Lung (tissue), 12 donors: ENCODE measurements around the gene DMRT1. TPM values are rescaled to one million over a fixed set of nuclear protein-coding genes. Genes with fewer than 3 reads are reported as not detected.

Source experiments
- ATAC-seq: fragments of 200-7000 bp; cut with Tn5 transposase; one replicate; pipeline ENCODE4 v1.9.1; 2020; ENCODE audit warnings: moderate number of reproducible peaks; ENCODE audit not compliant: insufficient read depth, low FRiP score
- DNase-seq, 3 donors: peaks; one replicate each; pipeline ENCODE4 v3.0.0-alpha.2; 2013 to 2017
- H3K27ac ChIP-seq, 2 donors: one replicate each; pipeline ENCODE4 v1.5.1; 2013; ENCODE audit warnings: mild to moderate bottlenecking in 2 of 2, moderate library complexity in 2 of 2, control low read depth in 1 of 2, inconsistent platforms in 1 of 2, low read depth in 1 of 2, low read length in 1 of 2
- H3K27me3 ChIP-seq, 3 donors: one replicate each; pipeline ENCODE4 v1.5.1; 2013; ENCODE audit warnings: low read length in 2 of 3; ENCODE audit not compliant: control insufficient read depth in 3 of 3, insufficient read depth in 3 of 3
- H3K36me3 ChIP-seq, 4 donors: one replicate each; pipeline ENCODE4 v1.5.1; 2013; ENCODE audit warnings: low read length in 4 of 4, mild to moderate bottlenecking in 1 of 4, moderate library complexity in 1 of 4; ENCODE audit not compliant: control insufficient read depth in 4 of 4, insufficient read depth in 4 of 4
- H3K4me1 ChIP-seq, 5 donors: one replicate each; pipeline ENCODE4 v1.5.1; 2013; ENCODE audit warnings: low read length in 5 of 5, mild to moderate bottlenecking in 2 of 5, moderate library complexity in 1 of 5; ENCODE audit not compliant: control insufficient read depth in 5 of 5, insufficient read depth in 5 of 5
- H3K4me3 ChIP-seq: one replicate; pipeline ENCODE4 v1.5.1; 2013; ENCODE audit warnings: mild to moderate bottlenecking, control low read depth, moderate library complexity
- H3K9ac ChIP-seq, 2 donors: one replicate each; pipeline ENCODE4 v1.5.1; 2013; ENCODE audit warnings: low read length in 2 of 2, control low read depth in 1 of 2; ENCODE audit not compliant: insufficient read depth in 1 of 2
- H3K9me3 ChIP-seq, 4 donors: one replicate each; pipeline ENCODE4 v1.5.1; 2013; ENCODE audit warnings: low read length in 3 of 4, mild to moderate bottlenecking in 1 of 4, moderate library complexity in 1 of 4; ENCODE audit not compliant: control insufficient read depth in 4 of 4, insufficient read depth in 3 of 4
- WGBS, 2 donors: extraction: QIAGEN DNeasy Blood & Tissue Kit; methylation state at CpG; one replicate each; pipeline ENCODE4 v1.1.7; 2013; 5-methylcytosine and 5-hydroxymethylcytosine counted together
- polyA plus RNA-seq, 2 donors: library from polyadenylated mRNA; stranded (reverse); fragments of 200-250 nt; gene quantifications; one replicate each; pipeline ENCODE4 v1.2.1, GENCODE V29; 2013
- total RNA-seq, 2 donors: library from RNA; depleted of rRNA in 1 of 2; stranded (reverse); fragments of >200 nt in 1 of 2; gene quantifications; one replicate each; pipeline ENCODE4 v1.2.1, GENCODE V29; 2014 to 2021
- TF ChIP-seq, protein P1 (sequence below): IDR thresholded peaks from 2 replicates; pipeline ENCODE4 v1.5.1; 2012; ENCODE audit warnings: mild to moderate bottlenecking; ENCODE audit errors: control extremely low read depth, extremely low read depth
- donor health status: control.
- donor health status: control.
- donor health status: Bipolar disorder and iron deficiency.
- donor health status: healthy.
- donor health status: DM: yes; HTN: yes; CAD: no.

DMRT1 gene
- total and polyA plus RNA-seq, 4 donors: not detected

DNA sequence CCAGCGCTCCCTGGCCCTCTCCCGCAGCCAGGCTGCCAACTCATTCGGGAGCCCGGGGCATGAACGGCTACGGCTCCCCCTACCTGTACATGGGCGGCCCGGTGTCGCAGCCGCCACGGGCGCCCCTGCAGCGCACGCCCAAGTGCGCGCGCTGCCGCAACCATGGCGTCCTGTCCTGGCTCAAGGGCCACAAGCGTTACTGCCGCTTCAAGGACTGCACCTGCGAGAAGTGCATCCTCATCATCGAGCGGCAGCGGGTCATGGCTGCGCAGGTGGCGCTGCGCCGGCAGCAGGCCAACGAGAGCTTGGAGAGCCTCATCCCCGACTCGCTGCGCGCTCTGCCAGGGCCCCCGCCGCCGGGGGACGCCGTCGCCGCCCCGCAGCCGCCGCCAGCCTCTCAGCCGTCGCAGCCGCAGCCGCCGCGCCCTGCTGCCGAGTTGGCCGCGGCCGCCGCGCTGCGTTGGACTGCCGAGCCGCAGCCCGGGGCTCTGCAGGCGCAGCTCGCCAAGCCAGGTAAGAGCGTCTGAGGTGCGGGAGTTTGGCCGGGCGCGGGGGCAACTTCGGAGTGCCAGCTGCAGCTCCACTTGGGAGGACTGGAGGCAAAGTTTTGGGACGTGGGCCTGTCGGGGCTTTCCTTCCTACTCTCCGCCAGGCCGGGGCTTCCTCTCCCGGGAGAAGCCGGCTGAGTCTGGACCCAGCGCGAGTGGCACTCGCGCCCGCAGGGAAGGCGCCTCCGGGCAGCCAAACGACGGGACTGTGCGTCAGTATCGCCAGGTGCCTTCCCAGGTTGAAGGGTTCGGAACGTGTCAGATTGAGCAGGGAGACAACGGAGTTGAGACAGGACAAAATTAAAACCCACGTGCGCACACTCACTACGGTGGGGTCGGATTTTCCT, 135.7 kb downstream of the DMRT1 start:
- 1 to 3% methylated on average over 86 to 92 of the region's 92 CpGs for WGBS, 2 donors
- Histone ChIP-seq H3K27ac (no peak overlapping the region), H3K36me3 (no peaks in the 10 kb centered on the region), H3K9me3 (peaks cover 0 to 21% (median 0%) of the 10 kb centered on the region in 4 donors), H3K27me3 (peaks cover 37 to 93% (median 86%) of the 10 kb centered on the region in 3 donors), H3K9ac (no peak overlapping the region), H3K4me1 (peaks cover 0 to 22% (median 0%) of the 10 kb centered on the region in 5 donors), H3K4me3 (peak overlapping the region; percentile 10)
- TF ChIP-seq, protein P1, sequence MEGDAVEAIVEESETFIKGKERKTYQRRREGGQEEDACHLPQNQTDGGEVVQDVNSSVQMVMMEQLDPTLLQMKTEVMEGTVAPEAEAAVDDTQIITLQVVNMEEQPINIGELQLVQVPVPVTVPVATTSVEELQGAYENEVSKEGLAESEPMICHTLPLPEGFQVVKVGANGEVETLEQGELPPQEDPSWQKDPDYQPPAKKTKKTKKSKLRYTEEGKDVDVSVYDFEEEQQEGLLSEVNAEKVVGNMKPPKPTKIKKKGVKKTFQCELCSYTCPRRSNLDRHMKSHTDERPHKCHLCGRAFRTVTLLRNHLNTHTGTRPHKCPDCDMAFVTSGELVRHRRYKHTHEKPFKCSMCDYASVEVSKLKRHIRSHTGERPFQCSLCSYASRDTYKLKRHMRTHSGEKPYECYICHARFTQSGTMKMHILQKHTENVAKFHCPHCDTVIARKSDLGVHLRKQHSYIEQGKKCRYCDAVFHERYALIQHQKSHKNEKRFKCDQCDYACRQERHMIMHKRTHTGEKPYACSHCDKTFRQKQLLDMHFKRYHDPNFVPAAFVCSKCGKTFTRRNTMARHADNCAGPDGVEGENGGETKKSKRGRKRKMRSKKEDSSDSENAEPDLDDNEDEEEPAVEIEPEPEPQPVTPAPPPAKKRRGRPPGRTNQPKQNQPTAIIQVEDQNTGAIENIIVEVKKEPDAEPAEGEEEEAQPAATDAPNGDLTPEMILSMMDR: no peak
- DNase-seq (no peak), ATAC-seq (no peak)

DNA sequence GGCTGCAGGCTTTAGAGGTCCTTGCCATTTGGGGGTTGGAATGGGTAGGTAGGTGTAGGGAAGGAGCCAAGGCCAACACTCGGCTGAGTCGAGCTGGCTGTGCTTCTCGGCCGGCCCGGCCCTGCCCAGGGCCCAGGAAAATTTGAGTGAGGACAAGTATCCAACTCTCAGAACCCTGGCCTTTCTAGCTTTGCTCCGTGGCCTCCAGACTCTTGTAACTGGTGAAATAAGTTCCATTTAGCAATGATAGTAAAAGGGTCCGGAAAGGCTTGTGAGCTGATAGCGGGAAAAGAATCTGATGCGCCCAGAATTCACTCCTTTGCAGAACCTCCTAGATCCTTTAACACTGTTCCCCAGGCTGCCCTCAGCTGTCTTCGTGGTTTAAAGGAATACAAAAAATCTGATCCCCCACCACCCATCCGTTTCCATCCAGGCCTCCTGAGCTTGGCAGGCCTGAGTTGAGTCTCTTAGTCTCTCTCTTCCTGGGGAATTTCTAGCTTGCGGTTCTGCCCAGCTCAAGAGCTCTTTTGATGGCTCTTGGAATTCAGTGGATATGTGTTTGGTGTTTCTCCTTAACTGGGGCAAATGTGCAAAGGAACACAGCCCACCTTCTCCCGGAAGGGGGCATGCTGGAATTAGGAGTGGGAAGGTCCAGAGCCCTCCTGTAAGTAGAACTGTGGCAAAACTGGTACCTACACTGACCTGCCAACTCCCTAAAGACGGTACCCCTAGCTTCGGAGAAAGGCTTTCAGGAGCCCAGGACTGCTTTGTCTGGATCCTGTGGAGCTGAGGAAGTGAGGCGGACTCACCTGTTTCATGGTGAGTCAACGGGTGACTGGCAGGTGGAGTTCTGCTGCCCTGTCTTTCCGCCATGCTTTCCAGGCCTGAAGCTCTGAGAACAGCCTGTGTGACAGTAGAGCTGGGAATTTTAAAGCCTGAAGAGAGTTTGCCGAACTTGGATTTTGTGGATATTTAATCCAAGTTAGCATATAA, 136.6 kb downstream of the DMRT1 start:
- TF ChIP-seq, protein P1: no peak
- Histone ChIP-seq H3K27ac (no peak overlapping the region), H3K27me3 (peaks cover 36 to 93% (median 86%) of the 10 kb centered on the region in 3 donors), H3K36me3 (no peaks in the 10 kb centered on the region), H3K9ac (no peak overlapping the region), H3K4me1 (peaks cover 0 to 15% (median 0%) of the 10 kb centered on the region in 5 donors), H3K9me3 (peaks cover 0 to 21% (median 0%) of the 10 kb centered on the region in 4 donors), H3K4me3 (no peak overlapping the region)
- 16 to 23% methylated on average over 19 of the region's 19 CpGs for WGBS, 2 donors
- no peak for DNase-seq
- no peak for ATAC-seq

DNA sequence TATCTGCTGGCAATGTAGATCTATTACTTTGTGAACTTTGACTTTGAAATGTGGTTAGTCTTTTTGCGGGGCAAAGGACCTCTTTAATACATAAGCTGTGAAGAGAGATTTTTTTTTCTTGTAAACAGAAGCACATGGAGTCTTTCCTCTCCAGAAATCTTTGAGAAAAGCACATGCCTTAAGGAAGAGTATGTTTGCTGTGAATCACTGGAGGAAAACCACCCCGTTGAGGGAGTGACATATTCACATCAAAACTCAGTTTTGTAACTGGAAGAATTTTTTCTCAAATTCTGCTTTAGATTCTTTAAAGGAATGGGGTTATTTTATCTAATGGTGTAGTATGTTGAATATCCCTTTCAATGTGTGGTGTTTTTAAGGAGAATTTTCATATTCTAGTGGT, 138.5 kb downstream of the DMRT1 start:
- 18 to 22% methylated on average over 2 of the region's 2 CpGs for WGBS, 2 donors
- no peak overlapping the region for H3K4me3 ChIP-seq
- peaks cover 0 to 15% (median 0%) of the 10 kb centered on the region in 4 donors for H3K9me3 ChIP-seq
- H3K36me3 ChIP-seq: no peaks in the 10 kb centered on the region
- TF ChIP-seq, protein P1: no peak
- H3K27ac ChIP-seq: no peak overlapping the region
- peaks cover 28 to 92% (median 80%) of the 10 kb centered on the region in 3 donors for H3K27me3 ChIP-seq
- DNase-seq: no peak
- peaks cover 0 to 14% (median 0%) of the 10 kb centered on the region in 5 donors for H3K4me1 ChIP-seq
- no peak overlapping the region for H3K9ac ChIP-seq
- ATAC-seq: no peak
